HCT116 (cell line): Measurements from ENCODE around the gene WDR37. TPM values are rescaled to one million over a fixed set of nuclear protein-coding genes. Genes with fewer than 3 reads are reported as not detected.

Source experiments
- ATAC-seq: fragments of 200-7000 bp; cut with Tn5 transposase; 2 replicates; pipeline ENCODE4 v1.9.1; 2020; ENCODE audit warnings: mild to moderate bottlenecking, moderate library complexity
- BruUV-seq: library from RNA; stranded (reverse); fragments of 400-500 nt; replicated peaks from 2 replicates; lab custom pipeline; 2021; lab: Mats Ljungman, UMichigan
- CTCF ChIA-PET: fragments of 300-600 bp; sonication (Branson Sonifier 250); formaldehyde crosslinking; loops from one replicate; lab custom pipeline; 2021; ENCODE audit warnings: antibody characterized with exemption; lab: Charles Lee
- POLR2A ChIA-PET: fragments of 300-600, 350-600 bp; sonication (Branson Sonifier 250); formaldehyde crosslinking; loops from one replicate; lab custom pipeline; 2021; ENCODE audit warnings: antibody characterized with exemption; lab: Charles Lee
- RAD21 ChIA-PET, 2 experiments: fragments of 300-600 bp; sonication (Branson Sonifier 250); formaldehyde crosslinking; loops; one replicate each; lab custom pipeline; 2023; ENCODE audit warnings: low total read pairs in 2 of 2; ENCODE audit not compliant: uncharacterized antibody in 2 of 2, unreplicated experiment in 2 of 2, low non-redundant PET in 1 of 2; lab: Charles Lee
- DNase-seq: peaks from one replicate; pipeline ENCODE4 v3.0.0-alpha.2; 2010; ENCODE audit warnings: low read depth, low spot score
- H2AFZ ChIP-seq: fragments of 200-600 bp; shearing (Covaris generic), sonication (generic); 2 replicates; pipeline ENCODE4 v1.6.1; 2017; ENCODE audit warnings: low read depth, mixed run types, mixed read lengths, antibody characterized with exemption, low read length; ENCODE audit not compliant: poor library complexity, severe bottlenecking
- H3K27ac ChIP-seq: 2 replicates; pipeline ENCODE4 v1.5.1; 2012; ENCODE audit warnings: low read depth, low read length
- H3K27me3 ChIP-seq: fragments of 200-600 bp; sonication (generic); 2 replicates; pipeline ENCODE4 v1.6.1; 2016; ENCODE audit warnings: mixed run types, low read length, mixed read lengths; ENCODE audit not compliant: insufficient read depth
- H3K36me3 ChIP-seq, 2 experiments: fragments of 200-500 bp in 1 of 2; fragments of 200-600 bp in 1 of 2; sonication (Bioruptor generic) in 1 of 2; sonication (generic) in 1 of 2; 2 replicates each; pipeline versions ENCODE4 v1.5.1 to v1.6.1; 2014 to 2016; ENCODE audit warnings: low read length in 2 of 2, inconsistent platforms in 1 of 2, mixed read lengths in 1 of 2, mixed run types in 1 of 2; ENCODE audit not compliant: insufficient read depth in 2 of 2, control insufficient read depth in 1 of 2
- H3K4me1 ChIP-seq, 2 experiments: fragments of 200-600 bp in 1 of 2; sonication (generic) in 1 of 2; 2 replicates each; pipeline versions ENCODE4 v1.5.1 to v1.6.1; 2012 to 2017; ENCODE audit warnings: low read length in 2 of 2, inconsistent platforms in 1 of 2, mild to moderate bottlenecking in 1 of 2, mixed read lengths in 1 of 2, mixed run types in 1 of 2, moderate library complexity in 1 of 2; ENCODE audit not compliant: insufficient read depth in 2 of 2, control insufficient read depth in 1 of 2
- H3K4me2 ChIP-seq: fragments of 200-600 bp; sonication (generic); 2 replicates; pipeline ENCODE4 v1.6.1; 2017; ENCODE audit warnings: mixed run types, low read length, mixed read lengths
- H3K4me3 ChIP-seq, 2 experiments: fragments of 200-600 bp in 1 of 2; sonication (generic) in 1 of 2; replicated peaks in 1 of 2; 2 replicates each; pipeline ENCODE4 v1.5.1; 2011 to 2016; ENCODE audit warnings: low read length in 2 of 2, control low read depth in 1 of 2, low read depth in 1 of 2, mild to moderate bottlenecking in 1 of 2, mixed read lengths in 1 of 2, mixed run types in 1 of 2
- H3K79me2 ChIP-seq: fragments of 200-600 bp; sonication (generic); 2 replicates; pipeline ENCODE4 v1.6.1; 2017; ENCODE audit warnings: mild to moderate bottlenecking, mixed run types, low read length, moderate library complexity, mixed read lengths; ENCODE audit not compliant: insufficient read depth
- H3K9ac ChIP-seq: fragments of 200-600 bp; sonication (generic); 2 replicates; pipeline ENCODE4 v1.6.1; 2016; ENCODE audit warnings: low read length, mixed read lengths
- H3K9me2 ChIP-seq: fragments of 200-600 bp; sonication (generic), shearing (Covaris generic); 2 replicates; pipeline ENCODE4 v1.6.1; 2017; ENCODE audit warnings: mixed run types, mild to moderate bottlenecking, moderate library complexity; ENCODE audit not compliant: insufficient read depth
- H3K9me3 ChIP-seq, 2 experiments: fragments of 200-500 bp in 1 of 2; fragments of 200-600 bp in 1 of 2; sonication (Bioruptor generic) in 1 of 2; sonication (generic) in 1 of 2; 2 replicates each; pipeline ENCODE4 v1.6.1; 2014 to 2017; ENCODE audit warnings: low read length in 2 of 2, mixed read lengths in 2 of 2, inconsistent platforms in 1 of 2, low read depth in 1 of 2, mild to moderate bottlenecking in 1 of 2, mixed run types in 1 of 2, moderate library complexity in 1 of 2; ENCODE audit not compliant: control insufficient read depth in 1 of 2, insufficient read depth in 1 of 2
- H4K20me1 ChIP-seq: fragments of 200-600 bp; sonication (generic), shearing (Covaris generic); 2 replicates; pipeline ENCODE4 v1.6.1; 2017; ENCODE audit warnings: mixed run types, mild to moderate bottlenecking, moderate library complexity; ENCODE audit not compliant: insufficient read depth
- CBX3 ChIP-seq: IDR thresholded peaks from 2 replicates; pipeline ENCODE4 v1.6.1; 2012; ENCODE audit warnings: low read depth
- CEBPB ChIP-seq: IDR thresholded peaks from 2 replicates; pipeline ENCODE4 v1.6.1; 2012; ENCODE audit warnings: low read depth
- CTCF ChIP-seq, 3 experiments: fragments of 200-600 bp in 1 of 3; sonication (generic) in 1 of 3; IDR thresholded peaks in 2 of 3; conservative IDR thresholded peaks in 1 of 3; 2 replicates each; pipeline ENCODE4 v1.5.1; 2012 to 2017; ENCODE audit warnings: low read depth in 2 of 3, low read length in 2 of 3, antibody characterized with exemption in 1 of 3, borderline replicate concordance in 1 of 3, control low read depth in 1 of 3, mild to moderate bottlenecking in 1 of 3, mixed read lengths in 1 of 3, mixed run types in 1 of 3, moderate library complexity in 1 of 3; ENCODE audit not compliant: insufficient read depth in 1 of 3
- EGR1 ChIP-seq: IDR thresholded peaks from 2 replicates; pipeline ENCODE4 v1.6.1; 2012; ENCODE audit warnings: low read depth
- EZH2phosphoT487 ChIP-seq: fragments of 200-600 bp; IDR thresholded peaks from 2 replicates; pipeline ENCODE4 v1.6.1; 2018; ENCODE audit warnings: antibody characterized with exemption, borderline replicate concordance
- FOSL1 ChIP-seq: IDR thresholded peaks from 2 replicates; pipeline ENCODE4 v1.6.1; 2012; ENCODE audit warnings: low read depth
- JUND ChIP-seq: IDR thresholded peaks from 2 replicates; pipeline ENCODE4 v1.6.1; 2012
- MAX ChIP-seq: IDR thresholded peaks from 2 replicates; pipeline ENCODE4 v1.6.1; 2012
- POLR2A ChIP-seq: IDR thresholded peaks from 2 replicates; pipeline ENCODE4 v1.7.0; 2011; ENCODE audit warnings: borderline replicate concordance; ENCODE audit not compliant: insufficient read depth, insufficient read length; ENCODE audit errors: extremely low read depth
- POLR2AphosphoS5 ChIP-seq: IDR thresholded peaks from 2 replicates; pipeline ENCODE4 v1.6.1; 2011; ENCODE audit warnings: mild to moderate bottlenecking, low read depth, low read length, moderate library complexity
- RAD21 ChIP-seq: IDR thresholded peaks from 2 replicates; pipeline ENCODE4 v1.6.1; 2012; ENCODE audit warnings: low read depth, mild to moderate bottlenecking
- SIN3A ChIP-seq: IDR thresholded peaks from 2 replicates; pipeline ENCODE4 v1.6.1; 2012; ENCODE audit warnings: low read depth
- SRF ChIP-seq: IDR thresholded peaks from 2 replicates; pipeline ENCODE4 v1.6.1; 2012; ENCODE audit warnings: low read depth
- TCF7L2 ChIP-seq: IDR thresholded peaks from 2 replicates; pipeline ENCODE4 v1.7.0; 2011; ENCODE audit warnings: borderline replicate concordance, inconsistent platforms; ENCODE audit not compliant: insufficient read depth, insufficient read length; ENCODE audit errors: extremely low read depth
- ZFX ChIP-seq: fragments of 450-650 bp; IDR thresholded peaks from 2 replicates; pipeline ENCODE4 v1.6.1; 2017
- ZNF274 ChIP-seq: fragments of 200-500 bp; sonication (Bioruptor generic); IDR thresholded peaks from 2 replicates; pipeline ENCODE4 v1.6.1; 2014; ENCODE audit warnings: mild to moderate bottlenecking, low read depth, low read length, inconsistent platforms
- intact Hi-C: fragments of 100-400 bp; cut with micrococcal nuclease; formaldehyde crosslinking; loops from 2 replicates; pipeline ENCODE4 v1.10.0; 2022
- total RNA-seq: library from RNA; stranded (reverse); gene quantifications from one replicate; pipeline ENCODE4 v1.2.1, GENCODE V29; 2021; ENCODE audit not compliant: unreplicated experiment

The WDR37 gene
- total RNA-seq, 1 experiment from 2014 or later: 9.1 TPM

- H2AFZ ChIP-seq: no peak overlapping the region
- TF ChIP-seq FOSL1: no peak
- no peak for TF ChIP-seq EZH2phosphoT487
- no peak for TF ChIP-seq SRF
- no peak for TF ChIP-seq ZNF274
- no peak for TF ChIP-seq CTCF (IDR thresholded peaks at IDR 0.05 in 2 of 3, conservative IDR thresholded peaks at IDR 0.05 in 1 of 3; ENCODE audit: borderline replicate concordance in 1 of 3, insufficient read depth in 1 of 3, low read depth in 2 of 3, low read length in 2 of 3)
- no peak for TF ChIP-seq JUND
- TF ChIP-seq MAX: no peak
- no peak for TF ChIP-seq ZFX
- TF ChIP-seq TCF7L2: no peak
- TF ChIP-seq SIN3A: no peak
- no peak for TF ChIP-seq CEBPB
- no peak for TF ChIP-seq CBX3
- no peak for TF ChIP-seq RAD21
- no peak for TF ChIP-seq POLR2A
- no peak for TF ChIP-seq EGR1
- no peak for TF ChIP-seq POLR2AphosphoS5
- DNase-seq (no peak), ATAC-seq (no peak)
- no peaks in the 10 kb centered on the region for H3K4me1 ChIP-seq
- no peak overlapping the region for H3K4me2 ChIP-seq
- CTCF ChIA-PET: no interaction called here
- BruUV-seq: no TSS peak
- intact Hi-C loops: no loop called here
- RAD21 ChIA-PET: no interaction called here
- no peaks in the 10 kb centered on the region for H3K36me3 ChIP-seq
- no peak overlapping the region for H3K9ac ChIP-seq
- no peak overlapping the region for H3K4me3 ChIP-seq
- H4K20me1 ChIP-seq: no peaks in the 10 kb centered on the region
- no peaks in the 10 kb centered on the region for H3K79me2 ChIP-seq
- POLR2A ChIA-PET: no interaction called here
- H3K9me2 ChIP-seq: no peaks in the 10 kb centered on the region
- H3K27ac ChIP-seq: no peak overlapping the region
- no peaks in the 10 kb centered on the region for H3K9me3 ChIP-seq
- peaks cover 25% of the 10 kb centered on the region for H3K27me3 ChIP-seq
Observed at GRCh38 chr10:1163204-1163660, 107.0 kb downstream of the WDR37 start.
